Stimulated activated CD8-positive, alpha-beta memory T cell treated with anti-CD3 and anti-CD28 coated beads, Interleukin-7, amount 100 ng/mL, for 24 hours (primary cell): ENCODE measurements around the gene HOXD8.

Experiments
- DNase-seq: peaks from one replicate; pipeline ENCODE4 v3.0.0-alpha.2; 2020; ENCODE audit warnings: low read depth

The HOXD8 gene

GRCh38 chr2:176174824-176175708, 45.6 kb downstream of the HOXD8 start:
- no peak for DNase-seq

DNA sequence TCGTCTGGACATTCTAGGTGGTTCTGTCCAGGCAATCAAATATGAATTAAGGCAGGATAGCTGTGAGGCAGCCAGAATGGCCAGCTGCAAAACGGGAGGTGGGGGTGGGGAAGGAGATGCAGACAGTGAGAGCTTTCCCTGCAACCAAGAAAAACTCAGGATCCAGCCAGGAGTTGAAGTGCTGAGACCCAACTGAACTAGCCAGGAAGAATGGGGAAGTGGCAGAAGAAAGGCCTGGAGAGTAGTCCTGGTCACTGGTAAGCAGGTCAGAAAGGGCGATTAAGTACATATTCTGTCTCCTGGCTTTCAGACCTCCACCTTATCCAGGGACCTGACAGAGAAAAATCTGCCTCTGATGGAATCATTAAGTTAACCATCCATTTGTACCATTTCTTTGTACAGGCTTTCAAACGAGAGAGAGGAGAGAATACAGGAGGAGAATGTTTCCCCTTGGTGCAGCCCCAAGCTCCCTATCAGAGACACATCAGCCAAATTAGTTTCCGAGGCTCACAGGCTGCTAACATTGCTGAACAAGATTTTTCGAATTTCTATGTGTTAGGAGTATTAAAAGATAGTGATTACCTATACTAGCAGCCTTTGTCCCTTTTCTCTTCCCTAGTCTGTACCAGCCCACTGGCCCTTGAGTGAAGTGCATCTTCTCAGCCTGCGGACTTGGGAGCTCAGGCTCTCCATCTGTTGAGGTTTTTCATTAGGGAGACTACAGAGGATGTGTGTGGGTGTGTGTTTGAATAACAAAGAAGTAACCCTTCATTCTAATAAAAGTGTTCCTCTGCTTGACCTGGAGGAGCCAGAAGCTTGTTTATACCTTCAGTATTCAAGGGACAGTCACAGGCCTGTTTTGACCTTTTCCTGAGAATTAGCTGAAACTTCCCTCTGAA, 46.5 kb downstream of the HOXD8 start:
- DNase-seq: no peak

GRCh38 chr2:176177580-176178037, 48.1 kb downstream of the HOXD8 start:
- DNase-seq: no peak

GRCh38 chr2:176178038-176178756, 48.7 kb downstream of the HOXD8 start:
- no peak for DNase-seq

- no peak for DNase-seq
Measured at GRCh38 chr2:176178757-176179295, 49.3 kb downstream of the HOXD8 start.

- DNase-seq: no peak
Measured at GRCh38 chr2:176181551-176181950, 52.0 kb downstream of the HOXD8 start.
